GM21447 (cell line): ENCODE data around the gene HSD17B4.
"Not testable (repeated sequence)": the region's sequence is repeated elsewhere in the genome, so short reads cannot be mapped to it uniquely, and the experiment has no call there.

Experiments
- ATAC-seq: cut with Tn5 transposase; IDR thresholded peaks from one replicate; pipeline ENCODE4 v1.9.1; 2021; ENCODE audit not compliant: unreplicated experiment

Gene HSD17B4

GRCh38 chr5:119478781-119479180 lies 26.5 kb downstream of the HSD17B4 start:
- no peak for ATAC-seq

GRCh38 chr5:119480629-119481028 lies 28.3 kb downstream of the HSD17B4 start:
- ATAC-seq = not testable (repeated sequence)

GRCh38 chr5:119483155-119483554 lies 30.9 kb downstream of the HSD17B4 start:
- no peak for ATAC-seq

- ATAC-seq = no peak
Observed at GRCh38 chr5:119484884-119485283, 32.6 kb downstream of the HSD17B4 start.

GRCh38 chr5:119501671-119502179 lies 49.4 kb downstream of the HSD17B4 start:
- no peak for ATAC-seq

- not testable (repeated sequence) for ATAC-seq
Observed at GRCh38 chr5:119503939-119504338, 51.6 kb downstream of the HSD17B4 start.

- ATAC-seq = no peak
Observed at GRCh38 chr5:119512277-119512676, 60.0 kb downstream of the HSD17B4 start.

- no peak for ATAC-seq
Observed at GRCh38 chr5:119515192-119515591, 62.9 kb downstream of the HSD17B4 start.

- not testable (repeated sequence) for ATAC-seq
Observed at GRCh38 chr5:119517115-119517514, 64.8 kb downstream of the HSD17B4 start.

GRCh38 chr5:119521232-119521631 lies 68.9 kb downstream of the HSD17B4 start:
- no peak for ATAC-seq

- no peak for ATAC-seq
Observed at GRCh38 chr5:119522841-119523240, 70.5 kb downstream of the HSD17B4 start.

GRCh38 chr5:119524485-119524884 lies 72.2 kb downstream of the HSD17B4 start:
- ATAC-seq = no peak

GRCh38 chr5:119527351-119527750 lies 75.1 kb downstream of the HSD17B4 start:
- no peak for ATAC-seq

- no peak for ATAC-seq
Observed at GRCh38 chr5:119529811-119530210, 77.5 kb downstream of the HSD17B4 start.

GRCh38 chr5:119532637-119533036 lies 80.3 kb downstream of the HSD17B4 start:
- no peak for ATAC-seq

- ATAC-seq = peak; percentile 100
Observed at GRCh38 chr5:119537704-119538103, 85.4 kb downstream of the HSD17B4 start.

GRCh38 chr5:119541716-119542115 lies 89.4 kb downstream of the HSD17B4 start:
- ATAC-seq = no peak

- ATAC-seq = no peak
Observed at GRCh38 chr5:119551819-119552218, 99.5 kb downstream of the HSD17B4 start.

- ATAC-seq = no peak
Observed at GRCh38 chr5:119554597-119554996, 102.3 kb downstream of the HSD17B4 start.

GRCh38 chr5:119570910-119571309 lies 118.6 kb downstream of the HSD17B4 start:
- no peak for ATAC-seq

- peak; percentile 67 for ATAC-seq
Observed at GRCh38 chr5:119578937-119579336, 126.6 kb downstream of the HSD17B4 start.

GRCh38 chr5:119582987-119583386 lies 130.7 kb downstream of the HSD17B4 start:
- no peak for ATAC-seq

- ATAC-seq = peak; percentile 86
Observed at GRCh38 chr5:119583684-119584083, 131.4 kb downstream of the HSD17B4 start.
